CD4-positive, alpha-beta T cell treated with Interleukin-1 beta for 1 hour (primary cell): ENCODE measurements around the gene PDE4D.
A peak's percentile ranks its signal among the peaks of the same experiment; 100 is the strongest.

Experiments
- DNase-seq, 2 donors: peaks; one replicate each; pipeline ENCODE4 v3.0.0-alpha.2; 2020 to 2022

PDE4D gene

GRCh38 chr5:59188419-59189225, 704.9 kb downstream of the PDE4D start:
- peak; percentile 56 to 68 for DNase-seq

- no peak for DNase-seq
These were observed 705.7 kb downstream of the PDE4D start for GRCh38 chr5:59187857-59188256.

GRCh38 chr5:59186623-59187022, 706.9 kb downstream of the PDE4D start:
- no peak for DNase-seq

GRCh38 chr5:59185757-59186385, 707.7 kb downstream of the PDE4D start:
- DNase-seq = no peak

- DNase-seq = no peak
These were observed 708.8 kb downstream of the PDE4D start for GRCh38 chr5:59184769-59185168.

GRCh38 chr5:59182760-59183159, 710.8 kb downstream of the PDE4D start:
- no peak for DNase-seq

GRCh38 chr5:59180515-59180914, 713.0 kb downstream of the PDE4D start:
- DNase-seq = no peak

- DNase-seq = no peak
These were observed 713.8 kb downstream of the PDE4D start for GRCh38 chr5:59179704-59180103.

- DNase-seq = no peak
These were observed 715.0 kb downstream of the PDE4D start for GRCh38 chr5:59178482-59178881.

GRCh38 chr5:59178071-59178470, 715.5 kb downstream of the PDE4D start:
- no peak for DNase-seq

GRCh38 chr5:59177644-59178043, 715.9 kb downstream of the PDE4D start:
- DNase-seq = no peak

- peak; percentile 20 to 66 for DNase-seq
These were observed 719.2 kb downstream of the PDE4D start for GRCh38 chr5:59174248-59174844.

GRCh38 chr5:59173578-59173977, 719.9 kb downstream of the PDE4D start:
- no peak for DNase-seq

GRCh38 chr5:59171131-59171530, 722.4 kb downstream of the PDE4D start:
- DNase-seq = no peak

GRCh38 chr5:59169768-59170150, 723.8 kb downstream of the PDE4D start:
- no peak for DNase-seq

GRCh38 chr5:59169081-59169767, 724.3 kb downstream of the PDE4D start:
- no peak for DNase-seq

GRCh38 chr5:59168067-59168466, 725.5 kb downstream of the PDE4D start:
- no peak for DNase-seq

- DNase-seq = no peak
These were observed 729.3 kb downstream of the PDE4D start for GRCh38 chr5:59164041-59164830.

GRCh38 chr5:59161221-59162105, 732.1 kb downstream of the PDE4D start:
- DNase-seq = no peak

GRCh38 chr5:59158637-59159391, 734.7 kb downstream of the PDE4D start:
- DNase-seq = no peak

GRCh38 chr5:59158165-59158564, 735.4 kb downstream of the PDE4D start:
- no peak for DNase-seq
